ENCODE measurements around the gene NAV2. TPM values are rescaled to one million over a fixed set of nuclear protein-coding genes. Genes with fewer than 3 reads are reported as not detected.

The NAV2 gene
- total and polyA plus RNA-seq, 2 donors (not counting 1 experiment from before 2014, with no cell fraction given), result 8.1 to 14.0 TPM

DNA sequence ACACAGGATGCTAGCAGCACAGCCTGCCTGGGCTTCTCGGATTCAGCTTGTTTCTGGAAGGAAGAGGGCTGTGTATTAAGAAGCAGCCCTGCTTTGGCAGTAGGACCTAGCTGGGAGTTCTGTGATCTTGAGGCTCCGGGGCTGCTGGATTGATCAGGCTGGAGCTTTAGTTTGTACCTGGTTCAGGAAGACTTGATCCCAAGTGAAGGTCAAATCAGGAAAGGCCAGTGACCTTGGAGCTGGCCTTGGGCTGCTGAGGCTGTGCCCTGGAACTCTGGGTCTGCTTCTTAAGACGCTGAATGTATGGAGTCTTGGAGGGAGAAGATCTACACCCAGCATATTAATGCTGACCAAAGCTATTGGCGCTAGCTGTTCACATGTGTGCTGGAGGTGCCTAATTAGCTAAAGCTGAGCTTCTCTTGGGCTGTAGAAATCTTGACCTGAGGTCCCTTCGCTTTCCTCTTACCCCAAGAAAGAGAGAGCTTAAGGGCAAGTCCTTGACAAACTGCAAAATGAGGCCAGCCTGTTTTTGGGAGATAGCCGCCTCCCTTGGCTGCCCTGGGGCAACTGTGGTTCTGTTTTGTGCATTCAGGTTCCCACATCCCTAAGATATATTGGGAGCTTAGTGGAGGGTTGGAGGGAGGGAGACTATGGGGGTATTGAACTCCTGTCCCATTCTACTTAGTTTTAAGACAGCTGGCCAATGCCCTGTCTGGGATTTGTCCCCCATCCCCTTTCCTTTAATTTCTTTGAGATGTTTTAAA, 311.7 kb downstream of the NAV2 start:
- no peaks in the 10 kb centered on the region for H3K4me1 ChIP-seq (ENCODE audit: control insufficient read depth, extremely low read depth, insufficient read depth, low read length)
- peaks cover 2% of the 10 kb centered on the region for H3K79me2 ChIP-seq (ENCODE audit: control insufficient read depth, insufficient read depth, low read length)
- no peaks in the 10 kb centered on the region for H4K20me1 ChIP-seq (ENCODE audit: control insufficient read depth, extremely low read depth, insufficient read depth, low read length)
- H3K27ac ChIP-seq (ENCODE audit: insufficient read depth, low read length), result no peak overlapping the region
- no peak overlapping the region for H3K9ac ChIP-seq (ENCODE audit: insufficient read depth, low read length)
- H3K9me3 ChIP-seq (ENCODE audit: control insufficient read depth, insufficient read depth, low read depth, low read length), result no peaks in the 10 kb centered on the region
- H2AFZ ChIP-seq (ENCODE audit: low read length), result no peak overlapping the region
- H3K4me2 ChIP-seq (ENCODE audit: extremely low read depth, insufficient read depth, low read length), result no peak overlapping the region
- TF ChIP-seq EZH2 (IDR thresholded peaks at IDR 0.05; ENCODE audit: low read length, missing control alignments), result no peak
- TF ChIP-seq, protein P1, sequence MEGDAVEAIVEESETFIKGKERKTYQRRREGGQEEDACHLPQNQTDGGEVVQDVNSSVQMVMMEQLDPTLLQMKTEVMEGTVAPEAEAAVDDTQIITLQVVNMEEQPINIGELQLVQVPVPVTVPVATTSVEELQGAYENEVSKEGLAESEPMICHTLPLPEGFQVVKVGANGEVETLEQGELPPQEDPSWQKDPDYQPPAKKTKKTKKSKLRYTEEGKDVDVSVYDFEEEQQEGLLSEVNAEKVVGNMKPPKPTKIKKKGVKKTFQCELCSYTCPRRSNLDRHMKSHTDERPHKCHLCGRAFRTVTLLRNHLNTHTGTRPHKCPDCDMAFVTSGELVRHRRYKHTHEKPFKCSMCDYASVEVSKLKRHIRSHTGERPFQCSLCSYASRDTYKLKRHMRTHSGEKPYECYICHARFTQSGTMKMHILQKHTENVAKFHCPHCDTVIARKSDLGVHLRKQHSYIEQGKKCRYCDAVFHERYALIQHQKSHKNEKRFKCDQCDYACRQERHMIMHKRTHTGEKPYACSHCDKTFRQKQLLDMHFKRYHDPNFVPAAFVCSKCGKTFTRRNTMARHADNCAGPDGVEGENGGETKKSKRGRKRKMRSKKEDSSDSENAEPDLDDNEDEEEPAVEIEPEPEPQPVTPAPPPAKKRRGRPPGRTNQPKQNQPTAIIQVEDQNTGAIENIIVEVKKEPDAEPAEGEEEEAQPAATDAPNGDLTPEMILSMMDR (conservative IDR thresholded peaks at IDR 0.05 in 1 of 2, IDR thresholded peaks at IDR 0.05 in 1 of 2; ENCODE audit: low read depth in 1 of 2, low read length in 2 of 2), result no peak
- H3K27me3 ChIP-seq (ENCODE audit: control insufficient read depth, insufficient read depth, low read length), result no peaks in the 10 kb centered on the region
- DNase-seq (ENCODE audit: low read depth in 2 of 2), result no peak
- no peak overlapping the region for H3K4me3 ChIP-seq (replicated peaks in 1 of 4; ENCODE audit: control extremely low read depth in 1 of 4, insufficient read depth in 1 of 4, low read depth in 3 of 4, low read length in 4 of 4)
- no peaks in the 10 kb centered on the region for H3K36me3 ChIP-seq (ENCODE audit: control insufficient read depth, insufficient read depth, low read length)

DNA sequence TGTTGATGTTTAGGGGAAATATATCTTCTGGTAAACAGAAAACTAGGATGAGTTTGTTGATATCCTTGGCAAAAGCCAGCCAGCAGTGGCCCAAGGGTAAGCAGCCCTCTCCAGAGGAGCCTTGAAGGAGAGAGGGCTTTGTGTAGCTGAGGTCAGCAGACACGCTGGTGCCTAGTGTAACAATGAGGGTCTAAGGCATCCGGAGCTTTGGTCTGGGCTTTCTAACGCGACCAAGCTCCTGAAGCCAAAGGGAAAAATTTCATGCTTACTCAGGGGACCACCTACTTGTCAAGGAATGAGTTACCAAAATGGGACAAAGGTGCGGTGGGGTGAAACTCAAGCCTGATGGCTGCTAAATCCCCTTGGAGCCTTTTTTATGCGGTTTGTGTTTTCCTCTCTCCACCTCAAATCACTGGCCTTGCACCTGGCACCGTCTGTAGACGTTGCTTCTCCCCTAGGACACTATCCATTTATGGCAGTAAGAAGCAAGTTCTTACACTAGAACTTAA, 312.7 kb downstream of the NAV2 start:
- H3K4me2 ChIP-seq (ENCODE audit: extremely low read depth, insufficient read depth, low read length), result no peak overlapping the region
- no peak for TF ChIP-seq EZH2 (IDR thresholded peaks at IDR 0.05; ENCODE audit: low read length, missing control alignments)
- TF ChIP-seq, protein P1 (conservative IDR thresholded peaks at IDR 0.05 in 1 of 2, IDR thresholded peaks at IDR 0.05 in 1 of 2; ENCODE audit: low read depth in 1 of 2, low read length in 2 of 2), result no peak
- DNase-seq (ENCODE audit: low read depth in 2 of 2), result no peak
- H3K4me3 ChIP-seq (replicated peaks in 1 of 4; ENCODE audit: control extremely low read depth in 1 of 4, insufficient read depth in 1 of 4, low read depth in 3 of 4, low read length in 4 of 4), result no peak overlapping the region
- no peaks in the 10 kb centered on the region for H4K20me1 ChIP-seq (ENCODE audit: control insufficient read depth, extremely low read depth, insufficient read depth, low read length)
- H3K27ac ChIP-seq (ENCODE audit: insufficient read depth, low read length), result no peak overlapping the region
- no peaks in the 10 kb centered on the region for H3K9me3 ChIP-seq (ENCODE audit: control insufficient read depth, insufficient read depth, low read depth, low read length)
- no peaks in the 10 kb centered on the region for H3K36me3 ChIP-seq (ENCODE audit: control insufficient read depth, insufficient read depth, low read length)
- no peaks in the 10 kb centered on the region for H3K27me3 ChIP-seq (ENCODE audit: control insufficient read depth, insufficient read depth, low read length)
- H3K9ac ChIP-seq (ENCODE audit: insufficient read depth, low read length), result no peak overlapping the region
- H3K4me1 ChIP-seq (ENCODE audit: control insufficient read depth, extremely low read depth, insufficient read depth, low read length), result no peaks in the 10 kb centered on the region
- peaks cover 2% of the 10 kb centered on the region for H3K79me2 ChIP-seq (ENCODE audit: control insufficient read depth, insufficient read depth, low read length)
- no peak overlapping the region for H2AFZ ChIP-seq (ENCODE audit: low read length)

DNA sequence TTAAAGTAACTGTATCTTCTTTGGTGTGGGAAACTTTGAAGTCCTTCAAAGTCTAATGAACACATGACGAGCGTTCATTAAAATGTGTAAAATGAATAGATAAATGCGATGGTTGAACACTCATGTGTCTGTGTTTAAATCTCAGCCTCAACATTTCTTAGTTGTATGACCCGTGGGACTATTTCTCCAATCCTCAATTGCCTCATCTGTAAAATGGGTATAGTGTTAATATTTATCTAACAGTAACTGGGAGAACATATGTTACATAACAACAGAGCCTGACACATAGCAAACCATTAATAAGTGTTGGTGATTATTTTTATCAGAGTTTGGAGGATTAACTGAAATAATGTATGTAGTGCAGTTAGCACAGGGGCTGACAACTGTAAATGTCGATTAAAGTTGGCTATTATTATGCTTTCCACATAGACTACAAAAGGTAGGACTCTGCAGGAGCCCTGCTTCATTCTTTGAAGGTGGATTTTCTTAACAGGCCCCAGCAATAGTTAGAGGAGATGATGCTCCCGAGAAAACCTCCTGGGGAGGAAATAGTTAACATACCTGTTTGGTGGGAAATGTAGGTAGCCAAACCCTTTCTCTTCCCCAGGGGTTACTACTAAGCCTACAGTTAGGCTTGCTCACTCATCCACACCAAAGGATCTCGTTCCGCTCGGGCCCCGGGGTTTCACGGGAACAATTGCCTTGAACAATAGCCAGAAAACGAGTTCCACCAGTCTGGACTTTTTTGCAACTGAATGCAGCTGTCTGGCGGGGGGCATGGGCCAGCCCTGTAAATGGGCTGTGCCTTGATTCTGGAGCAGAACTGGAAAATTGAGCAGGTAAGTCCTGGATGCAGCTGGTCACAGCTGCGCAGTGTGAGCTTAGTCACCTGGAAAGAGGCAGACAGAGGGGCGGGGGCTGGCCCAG, 314.3 kb downstream of the NAV2 start:
- Histone ChIP-seq H3K9me3 (ENCODE audit: control insufficient read depth, insufficient read depth, low read depth, low read length) (no peaks in the 10 kb centered on the region), H3K4me1 (ENCODE audit: control insufficient read depth, extremely low read depth, insufficient read depth, low read length) (peaks cover 6% of the 10 kb centered on the region), H3K4me3 (replicated peaks in 1 of 4; ENCODE audit: control extremely low read depth in 1 of 4, insufficient read depth in 1 of 4, low read depth in 3 of 4, low read length in 4 of 4) (no peak overlapping the region), H3K79me2 (ENCODE audit: control insufficient read depth, insufficient read depth, low read length) (peaks cover 2% of the 10 kb centered on the region), H3K36me3 (ENCODE audit: control insufficient read depth, insufficient read depth, low read length) (no peaks in the 10 kb centered on the region), H3K27ac (ENCODE audit: insufficient read depth, low read length) (no peak overlapping the region), H3K9ac (ENCODE audit: insufficient read depth, low read length) (no peak overlapping the region), H3K4me2 (ENCODE audit: extremely low read depth, insufficient read depth, low read length) (no peak overlapping the region), H3K27me3 (ENCODE audit: control insufficient read depth, insufficient read depth, low read length) (no peaks in the 10 kb centered on the region), H2AFZ (ENCODE audit: low read length) (no peak overlapping the region), H4K20me1 (ENCODE audit: control insufficient read depth, extremely low read depth, insufficient read depth, low read length) (no peaks in the 10 kb centered on the region)
- no peak for DNase-seq (ENCODE audit: low read depth in 2 of 2)
- TF ChIP-seq, protein P1 (conservative IDR thresholded peaks at IDR 0.05 in 1 of 2, IDR thresholded peaks at IDR 0.05 in 1 of 2; ENCODE audit: low read depth in 1 of 2, low read length in 2 of 2), result no peak
- TF ChIP-seq EZH2 (IDR thresholded peaks at IDR 0.05; ENCODE audit: low read length, missing control alignments), result no peak
